Lung (tissue), 12 donors: ENCODE results near the gene MYBPC2. TPM values are rescaled to one million over a fixed set of nuclear protein-coding genes. Genes with fewer than 3 reads are reported as not detected.

Experiments
- ATAC-seq: fragments of 200-7000 bp; cut with Tn5 transposase; one replicate; pipeline ENCODE4 v1.9.1; 2020; ENCODE audit warnings: moderate number of reproducible peaks; ENCODE audit not compliant: insufficient read depth, low FRiP score
- DNase-seq, 3 donors: peaks; one replicate each; pipeline ENCODE4 v3.0.0-alpha.2; 2013 to 2017
- H3K27ac ChIP-seq, 2 donors: one replicate each; pipeline ENCODE4 v1.5.1; 2013; ENCODE audit warnings: mild to moderate bottlenecking in 2 of 2, moderate library complexity in 2 of 2, control low read depth in 1 of 2, inconsistent platforms in 1 of 2, low read depth in 1 of 2, low read length in 1 of 2
- H3K27me3 ChIP-seq, 3 donors: one replicate each; pipeline ENCODE4 v1.5.1; 2013; ENCODE audit warnings: low read length in 2 of 3; ENCODE audit not compliant: control insufficient read depth in 3 of 3, insufficient read depth in 3 of 3
- H3K36me3 ChIP-seq, 4 donors: one replicate each; pipeline ENCODE4 v1.5.1; 2013; ENCODE audit warnings: low read length in 4 of 4, mild to moderate bottlenecking in 1 of 4, moderate library complexity in 1 of 4; ENCODE audit not compliant: control insufficient read depth in 4 of 4, insufficient read depth in 4 of 4
- H3K4me1 ChIP-seq, 5 donors: one replicate each; pipeline ENCODE4 v1.5.1; 2013; ENCODE audit warnings: low read length in 5 of 5, mild to moderate bottlenecking in 2 of 5, moderate library complexity in 1 of 5; ENCODE audit not compliant: control insufficient read depth in 5 of 5, insufficient read depth in 5 of 5
- H3K4me3 ChIP-seq: one replicate; pipeline ENCODE4 v1.5.1; 2013; ENCODE audit warnings: mild to moderate bottlenecking, control low read depth, moderate library complexity
- H3K9ac ChIP-seq, 2 donors: one replicate each; pipeline ENCODE4 v1.5.1; 2013; ENCODE audit warnings: low read length in 2 of 2, control low read depth in 1 of 2; ENCODE audit not compliant: insufficient read depth in 1 of 2
- H3K9me3 ChIP-seq, 4 donors: one replicate each; pipeline ENCODE4 v1.5.1; 2013; ENCODE audit warnings: low read length in 3 of 4, mild to moderate bottlenecking in 1 of 4, moderate library complexity in 1 of 4; ENCODE audit not compliant: control insufficient read depth in 4 of 4, insufficient read depth in 3 of 4
- CTCF ChIP-seq: IDR thresholded peaks from 2 replicates; pipeline ENCODE4 v1.5.1; 2012; ENCODE audit warnings: mild to moderate bottlenecking; ENCODE audit errors: control extremely low read depth, extremely low read depth
- WGBS, 2 donors: extraction: QIAGEN DNeasy Blood & Tissue Kit; methylation state at CpG; one replicate each; pipeline ENCODE4 v1.1.7; 2013; 5-methylcytosine and 5-hydroxymethylcytosine counted together
- polyA plus RNA-seq, 2 donors: library from polyadenylated mRNA; stranded (reverse); fragments of 200-250 nt; gene quantifications; one replicate each; pipeline ENCODE4 v1.2.1, GENCODE V29; 2013
- total RNA-seq, 2 donors: library from RNA; depleted of rRNA in 1 of 2; stranded (reverse); fragments of >200 nt in 1 of 2; gene quantifications; one replicate each; pipeline ENCODE4 v1.2.1, GENCODE V29; 2014 to 2021
- donor health status: control.
- donor health status: control.
- donor health status: Bipolar disorder and iron deficiency.
- donor health status: healthy.
- donor health status: DM: yes; HTN: yes; CAD: no.

The MYBPC2 gene
- total and polyA plus RNA-seq, 4 donors: 0.04 to 0.91 (median 0.38) TPM

DNA sequence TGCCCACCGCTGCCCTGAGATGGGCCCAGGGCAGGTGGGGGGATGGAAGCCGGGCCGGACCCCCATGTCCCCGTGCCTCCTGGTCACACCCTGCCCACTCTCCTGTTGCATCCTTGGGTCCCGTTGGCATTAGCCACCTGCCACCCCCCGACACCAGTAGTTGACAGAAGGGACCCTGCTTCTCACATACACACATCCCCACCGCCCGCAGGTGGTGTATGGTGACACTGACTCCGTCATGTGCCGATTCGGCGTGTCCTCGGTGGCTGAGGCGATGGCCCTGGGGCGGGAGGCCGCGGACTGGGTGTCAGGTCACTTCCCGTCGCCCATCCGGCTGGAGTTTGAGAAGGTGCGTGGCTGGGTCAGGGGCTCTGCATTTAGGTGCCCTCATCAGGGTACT is 19.2 kb upstream of the MYBPC2 start:
- ATAC-seq: no peak
- Histone ChIP-seq H3K4me1 (no peaks in the 10 kb centered on the region), H3K9ac (no peak overlapping the region), H3K9me3 (no peaks in the 10 kb centered on the region), H3K4me3 (no peak overlapping the region), H3K36me3 (peaks cover 0 to 25% (median 4%) of the 10 kb centered on the region in 4 donors), H3K27ac (no peak overlapping the region), H3K27me3 (peaks cover 0 to under 1% (median 0%) of the 10 kb centered on the region in 3 donors)
- no peak for DNase-seq
- no peak for TF ChIP-seq CTCF
- 96% methylated on average over 21 of the region's 21 CpGs for WGBS, 2 donors

DNA sequence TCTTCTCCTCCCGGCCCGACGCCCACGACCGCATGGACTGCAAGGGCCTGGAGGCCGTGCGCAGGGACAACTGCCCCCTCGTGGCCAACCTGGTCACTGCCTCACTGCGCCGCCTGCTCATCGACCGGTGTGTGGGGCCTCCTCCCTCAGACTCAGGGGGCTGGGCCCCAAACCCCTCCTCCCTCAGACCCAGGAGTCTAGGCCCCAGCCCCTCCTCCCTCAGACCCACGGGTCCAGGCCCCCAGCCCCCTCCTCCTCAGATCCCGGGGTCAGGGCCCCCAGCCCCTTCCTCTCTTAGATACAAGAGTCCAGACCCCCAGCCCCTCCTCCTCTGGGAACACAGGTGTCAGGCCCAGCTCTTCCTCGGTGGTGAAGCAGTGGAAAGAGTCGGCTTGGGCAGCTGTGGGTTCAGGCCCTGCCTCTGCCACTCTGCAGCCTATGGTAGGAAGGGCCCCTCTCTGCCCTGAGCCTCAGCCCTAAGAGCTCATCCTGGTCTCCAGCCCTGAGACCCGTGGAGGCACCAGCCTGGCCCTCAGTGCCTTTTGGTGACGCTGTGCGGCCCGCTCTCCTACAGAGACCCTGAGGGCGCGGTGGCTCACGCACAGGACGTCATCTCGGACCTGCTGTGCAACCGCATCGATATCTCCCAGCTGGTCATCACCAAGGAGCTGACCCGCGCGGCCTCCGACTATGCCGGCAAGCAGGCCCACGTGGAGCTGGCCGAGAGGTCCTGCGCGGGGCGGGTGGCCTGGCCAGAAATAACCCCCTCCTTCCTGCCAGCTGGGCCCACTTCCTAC is 17.6 kb upstream of the MYBPC2 start:
- ATAC-seq (peak; percentile 84), DNase-seq (peak; percentile 62 to 79 (median 69))
- H3K27me3 ChIP-seq: peaks cover 0 to 14% (median 9%) of the 10 kb centered on the region in 3 donors
- WGBS, 2 donors: 42 to 43% methylated on average over 37 of the region's 37 CpGs
- peaks cover 0 to 11% (median 1%) of the 10 kb centered on the region in 4 donors for H3K36me3 ChIP-seq
- no peaks in the 10 kb centered on the region for H3K9me3 ChIP-seq
- no peak overlapping the region for H3K4me3 ChIP-seq
- peak; percentile 76 for TF ChIP-seq CTCF
- peaks cover 0 to 4% (median 0%) of the 10 kb centered on the region in 5 donors for H3K4me1 ChIP-seq
- H3K27ac ChIP-seq: no peak overlapping the region
- no peak overlapping the region for H3K9ac ChIP-seq

DNA sequence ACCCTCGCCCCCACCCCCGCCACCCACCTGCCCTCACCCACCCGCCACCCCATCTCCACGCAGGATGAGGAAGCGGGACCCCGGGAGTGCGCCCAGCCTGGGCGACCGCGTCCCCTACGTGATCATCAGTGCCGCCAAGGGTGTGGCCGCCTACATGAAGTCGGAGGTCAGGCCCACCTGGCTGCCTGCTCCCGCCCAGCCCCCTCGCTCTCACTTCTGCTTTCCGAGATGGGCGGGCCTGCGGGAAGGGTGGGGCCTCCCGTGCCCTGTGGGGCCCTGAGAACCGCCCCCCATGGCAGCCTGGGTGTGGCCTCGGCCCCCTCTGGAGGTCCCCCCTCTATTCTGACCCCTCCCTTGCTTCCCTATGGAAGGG is 17.0 kb upstream of the MYBPC2 start:
- Histone ChIP-seq H3K27ac (no peak overlapping the region), H3K4me1 (peaks cover 0 to 4% (median 0%) of the 10 kb centered on the region in 5 donors), H3K9me3 (no peaks in the 10 kb centered on the region), H3K4me3 (no peak overlapping the region), H3K9ac (no peak overlapping the region), H3K27me3 (peaks cover 0 to 14% (median 10%) of the 10 kb centered on the region in 3 donors), H3K36me3 (peaks cover 0 to 9% (median 0%) of the 10 kb centered on the region in 4 donors)
- DNase-seq (no peak), ATAC-seq (peak; percentile 41)
- no peak for TF ChIP-seq CTCF
- WGBS, 2 donors: 42 to 72% methylated on average over 15 to 22 of the region's 22 CpGs
